Endothelial cell of umbilical vein (primary cell): ENCODE data around the gene NID2. TPM values are rescaled to one million over a fixed set of nuclear protein-coding genes. Genes with fewer than 3 reads are reported as not detected.

Source experiments
- BruUV-seq: library from RNA; stranded (reverse); fragments of 400-500 nt; replicated peaks from 2 replicates; lab custom pipeline; 2021; lab: Mats Ljungman, UMichigan
- CTCF ChIA-PET: fragments of 300-600, 350-600 bp; sonication (Branson Sonifier 250); formaldehyde crosslinking; loops from one replicate; lab custom pipeline; 2021; ENCODE audit warnings: antibody characterized with exemption, inconsistent platforms; lab: Charles Lee
- POLR2A ChIA-PET: fragments of 300-600, 350-600 bp; sonication (Branson Sonifier 250); formaldehyde crosslinking; loops from one replicate; lab custom pipeline; 2021; ENCODE audit warnings: antibody characterized with exemption, inconsistent platforms; lab: Charles Lee
- DNase-seq: peaks from one replicate; pipeline ENCODE4 v3.0.0-alpha.2; 2011; ENCODE audit warnings: low read depth, low spot score
- FAIRE-seq: peaks from 2 replicates; lab custom pipeline; 2011; peaks lifted over from hg19 to GRCh38; lab: Jason Lieb, UNC
- H2AFZ ChIP-seq: 2 replicates; pipeline ENCODE4 v1.6.0; 2012; ENCODE audit warnings: low read depth, low read length, control low read depth, inconsistent platforms
- H3K27ac ChIP-seq: 2 replicates; pipeline ENCODE4 v1.5.1; 2011; ENCODE audit warnings: low read depth, mild to moderate bottlenecking, control low read depth, low read length, moderate library complexity; ENCODE audit not compliant: insufficient read depth
- H3K27me3 ChIP-seq, 2 experiments: 2 replicates each; pipeline versions ENCODE4 v1.6.0 to v1.6.1; 2011; ENCODE audit warnings: low read length in 2 of 2, mixed read lengths in 1 of 2; ENCODE audit not compliant: control insufficient read depth in 2 of 2, insufficient read depth in 2 of 2
- H3K36me3 ChIP-seq, 2 experiments: 2 replicates in 1 of 2; 3 replicates in 1 of 2; pipeline ENCODE4 v1.5.1; 2011; ENCODE audit warnings: low read length in 2 of 2, mild to moderate bottlenecking in 1 of 2, moderate library complexity in 1 of 2; ENCODE audit not compliant: control insufficient read depth in 2 of 2, insufficient read depth in 2 of 2; ENCODE audit errors: extremely low read depth in 1 of 2
- H3K4me1 ChIP-seq: 3 replicates; pipeline ENCODE4 v1.5.1; 2011; ENCODE audit warnings: mild to moderate bottlenecking, low read length; ENCODE audit not compliant: control insufficient read depth, insufficient read depth; ENCODE audit errors: extremely low read depth
- H3K4me2 ChIP-seq: 2 replicates; pipeline ENCODE4 v1.6.1; 2011; ENCODE audit warnings: low read length, control low read depth, mixed read lengths; ENCODE audit not compliant: insufficient read depth
- H3K4me3 ChIP-seq, 3 experiments: fragments of 200-600 bp in 1 of 3; sonication (generic), shearing (Covaris generic) in 1 of 3; replicated peaks in 1 of 3; 2 replicates each; pipeline ENCODE4 v1.5.1; 2011 to 2016; ENCODE audit warnings: control low read depth in 3 of 3, low read length in 3 of 3, mild to moderate bottlenecking in 2 of 3, inconsistent platforms in 1 of 3, low read depth in 1 of 3, moderate library complexity in 1 of 3; ENCODE audit not compliant: insufficient read depth in 1 of 3
- H3K79me2 ChIP-seq: 2 replicates; pipeline ENCODE4 v1.6.0; 2012; ENCODE audit warnings: low read length, inconsistent platforms; ENCODE audit not compliant: control insufficient read depth, insufficient read depth
- H3K9ac ChIP-seq: replicated peaks from 2 replicates; pipeline ENCODE3; 2011; ENCODE audit warnings: low read length, control low read depth; ENCODE audit not compliant: insufficient read depth; ENCODE audit errors: extremely low read depth
- H3K9me1 ChIP-seq: replicated peaks from 3 replicates; pipeline ENCODE4 v1.6.0; 2011; ENCODE audit warnings: mild to moderate bottlenecking, low read length; ENCODE audit not compliant: control insufficient read depth, insufficient read depth; ENCODE audit errors: extremely low read depth
- H3K9me3 ChIP-seq: replicated peaks from 2 replicates; pipeline ENCODE4 v1.5.1; 2012; ENCODE audit warnings: low read length, inconsistent platforms; ENCODE audit not compliant: control insufficient read depth, insufficient read depth
- H4K20me1 ChIP-seq: replicated peaks from 2 replicates; pipeline ENCODE3; 2011; ENCODE audit warnings: mild to moderate bottlenecking, low read length; ENCODE audit not compliant: control insufficient read depth, insufficient read depth; ENCODE audit errors: extremely low read depth
- EZH2 ChIP-seq: IDR thresholded peaks from 2 replicates; pipeline ENCODE4 v1.6.1; 2012; ENCODE audit warnings: borderline replicate concordance, low read depth, mild to moderate bottlenecking, moderate library complexity, low read length, inconsistent platforms; ENCODE audit not compliant: severe bottlenecking
- FOS ChIP-seq: IDR thresholded peaks from 2 replicates; pipeline ENCODE4 v1.6.1; 2011; ENCODE audit warnings: mild to moderate bottlenecking, low read length, moderate library complexity, borderline replicate concordance; ENCODE audit not compliant: insufficient read depth
- GATA2 ChIP-seq: IDR thresholded peaks from 2 replicates; pipeline ENCODE4 v1.7.0; 2011; ENCODE audit warnings: low read depth, mild to moderate bottlenecking, moderate library complexity, mixed read lengths, low read length; ENCODE audit not compliant: insufficient read length, insufficient read depth
- JUN ChIP-seq: IDR thresholded peaks from 2 replicates; pipeline ENCODE4 v1.6.1; 2011; ENCODE audit warnings: borderline replicate concordance, low read depth; ENCODE audit not compliant: insufficient read length, insufficient read depth
- MYC ChIP-seq: IDR thresholded peaks from one replicate; pipeline ENCODE4 v1.6.1; 2011; ENCODE audit warnings: mild to moderate bottlenecking, low read depth, low read length
- POLR2A ChIP-seq: IDR thresholded peaks from 2 replicates; pipeline ENCODE4 v1.6.1; 2012; ENCODE audit warnings: low read depth, mild to moderate bottlenecking, control low read depth, low read length
- POLR2AphosphoS5 ChIP-seq: IDR thresholded peaks from 2 replicates; pipeline ENCODE4 v1.6.1; 2012; ENCODE audit warnings: low read depth, mild to moderate bottlenecking, control low read depth, low read length, moderate library complexity; ENCODE audit not compliant: insufficient read depth
- dilution Hi-C: fragments of 300-500 bp; cut with MboI; formaldehyde crosslinking; loops from one replicate; pipeline ENCODE4 v1.15.0; 2019; ENCODE audit warnings: low sequenced_read_pairs; ENCODE audit not compliant: extremely low pct_ligation_motif_present
- intact Hi-C: fragments of 100-400 bp; cut with micrococcal nuclease; formaldehyde crosslinking; loops from one replicate; pipeline ENCODE4 v1.10.0; 2022
- polyA plus RNA-seq, 4 experiments: library from polyadenylated mRNA; depleted of rRNA in 3 of 4; stranded (reverse) in 3 of 4; unstranded in 1 of 4; fragments of >200 nt; gene quantifications; 2 replicates each; pipeline versions ENCODE4 v1.2.1 to v1.2.3, GENCODE V29; 2011 to 2012; ENCODE audit warnings: missing spikeins in 1 of 4
- total RNA-seq: library from RNA; stranded (reverse); gene quantifications from 2 replicates; pipeline ENCODE4 v1.2.3, GENCODE V29; 2021
- TF ChIP-seq, protein P1 (sequence below): IDR thresholded peaks from 2 replicates; pipeline ENCODE4 v1.6.1; 2011; ENCODE audit not compliant: insufficient read depth, insufficient read length
- TF ChIP-seq, protein P2 (sequence below), 2 donors: IDR thresholded peaks; 1 replicate in 1 of 2; 2 replicates in 1 of 2; pipeline ENCODE4 v1.5.1; 2011; ENCODE audit warnings: low read length in 2 of 2, mild to moderate bottlenecking in 2 of 2, moderate library complexity in 2 of 2, control low read depth in 1 of 2, inconsistent platforms in 1 of 2, low read depth in 1 of 2; ENCODE audit not compliant: insufficient read depth in 1 of 2; ENCODE audit errors: extremely low read depth in 1 of 2

The NID2 gene
- total and polyA plus RNA-seq, 2 donors (not counting 3 experiments of a cell fraction or from before 2014, with no cell fraction given), result 22.5 to 56.7 TPM

DNA sequence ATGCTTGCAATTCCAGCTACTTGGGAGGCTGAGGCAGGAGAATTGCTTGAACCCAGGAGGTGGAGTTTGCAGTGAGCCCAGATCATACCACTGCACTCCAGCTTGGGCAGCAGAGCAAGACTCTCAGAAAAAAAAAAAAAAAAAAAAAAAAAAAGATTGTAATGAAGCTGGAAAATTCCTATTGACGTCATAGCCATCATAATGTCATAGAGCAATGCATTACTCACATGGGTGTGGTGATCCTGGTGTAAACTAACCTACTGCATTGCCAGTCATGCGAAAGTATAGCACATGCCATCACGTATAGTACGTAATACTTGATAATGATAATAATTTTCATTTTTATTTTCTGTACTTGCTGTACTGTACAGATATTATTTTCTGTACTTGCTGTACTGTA, 42.7 kb upstream of the NID2 start:
- no peaks in the 10 kb centered on the region for H4K20me1 ChIP-seq
- POLR2A ChIA-PET, result no interaction called here
- no peak for FAIRE-seq
- H3K9me3 ChIP-seq, result no peaks in the 10 kb centered on the region
- no peak overlapping the region for H3K4me3 ChIP-seq
- no peaks in the 10 kb centered on the region for H3K4me1 ChIP-seq
- no peaks in the 10 kb centered on the region for H3K36me3 ChIP-seq
- no peak overlapping the region for H3K27ac ChIP-seq
- peaks cover 0 to 2% of the 10 kb centered on the region in 2 experiments for H3K27me3 ChIP-seq
- H2AFZ ChIP-seq, result no peak overlapping the region
- H3K79me2 ChIP-seq, result no peaks in the 10 kb centered on the region
- H3K9ac ChIP-seq, result no peak overlapping the region
- TF ChIP-seq MYC (no peak), EZH2 (no peak), JUN (no peak), POLR2A (no peak), FOS (no peak), GATA2 (no peak), POLR2AphosphoS5 (no peak)
- TF ChIP-seq, protein P1, sequence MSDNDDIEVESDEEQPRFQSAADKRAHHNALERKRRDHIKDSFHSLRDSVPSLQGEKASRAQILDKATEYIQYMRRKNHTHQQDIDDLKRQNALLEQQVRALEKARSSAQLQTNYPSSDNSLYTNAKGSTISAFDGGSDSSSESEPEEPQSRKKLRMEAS, result no peak
- TF ChIP-seq, protein P2, sequence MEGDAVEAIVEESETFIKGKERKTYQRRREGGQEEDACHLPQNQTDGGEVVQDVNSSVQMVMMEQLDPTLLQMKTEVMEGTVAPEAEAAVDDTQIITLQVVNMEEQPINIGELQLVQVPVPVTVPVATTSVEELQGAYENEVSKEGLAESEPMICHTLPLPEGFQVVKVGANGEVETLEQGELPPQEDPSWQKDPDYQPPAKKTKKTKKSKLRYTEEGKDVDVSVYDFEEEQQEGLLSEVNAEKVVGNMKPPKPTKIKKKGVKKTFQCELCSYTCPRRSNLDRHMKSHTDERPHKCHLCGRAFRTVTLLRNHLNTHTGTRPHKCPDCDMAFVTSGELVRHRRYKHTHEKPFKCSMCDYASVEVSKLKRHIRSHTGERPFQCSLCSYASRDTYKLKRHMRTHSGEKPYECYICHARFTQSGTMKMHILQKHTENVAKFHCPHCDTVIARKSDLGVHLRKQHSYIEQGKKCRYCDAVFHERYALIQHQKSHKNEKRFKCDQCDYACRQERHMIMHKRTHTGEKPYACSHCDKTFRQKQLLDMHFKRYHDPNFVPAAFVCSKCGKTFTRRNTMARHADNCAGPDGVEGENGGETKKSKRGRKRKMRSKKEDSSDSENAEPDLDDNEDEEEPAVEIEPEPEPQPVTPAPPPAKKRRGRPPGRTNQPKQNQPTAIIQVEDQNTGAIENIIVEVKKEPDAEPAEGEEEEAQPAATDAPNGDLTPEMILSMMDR (IDR thresholded peaks at IDR 0.05; ENCODE audit: extremely low read depth in 1 of 2, insufficient read depth in 1 of 2, low read depth in 1 of 2, low read length in 2 of 2), result no peak
- no peak for DNase-seq
- dilution Hi-C loops (no loop called here), intact Hi-C loops (no loop called here)
- no peaks in the 10 kb centered on the region for H3K9me1 ChIP-seq
- CTCF ChIA-PET, result interaction anchor here (0.6 to 0.7 kb wide), 2 partner anchors 10 to 68 kb away, joined by 3 read pairs; no protein-coding TSS in a partner anchor
- BruUV-seq, result no TSS peak
- H3K4me2 ChIP-seq, result no peak overlapping the region
